IPS-NIHi7 (cell line): ENCODE measurements around the gene NUS1.
"Not testable (repeated sequence)": the region's sequence is repeated elsewhere in the genome, so short reads cannot be mapped to it uniquely, and the experiment has no call there.

Experiments used
- DNase-seq: peaks from one replicate; pipeline ENCODE4 v3.0.0; 2012; ENCODE audit warnings: mixed read lengths; ENCODE audit errors: extremely low spot score

Gene NUS1

DNA sequence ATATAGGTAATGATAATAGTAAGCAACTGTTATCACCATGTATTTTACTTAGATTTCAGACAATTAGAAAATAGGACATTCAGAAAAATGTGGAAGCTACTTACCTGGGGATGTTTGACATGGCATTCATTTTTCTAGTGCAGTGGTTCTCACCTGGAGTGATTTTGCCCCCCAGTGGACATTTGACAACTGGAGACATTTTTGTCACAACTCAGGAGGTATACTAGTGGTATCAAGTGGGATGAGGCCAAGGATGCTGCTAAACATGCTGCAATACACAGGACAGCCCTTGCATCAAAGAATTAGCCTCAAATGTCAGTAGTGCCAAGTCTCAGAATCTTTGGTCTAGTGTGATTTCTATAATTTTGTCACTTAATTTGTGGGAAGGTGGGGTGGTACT, 36.1 kb downstream of the NUS1 start:
- no peak for DNase-seq

DNA sequence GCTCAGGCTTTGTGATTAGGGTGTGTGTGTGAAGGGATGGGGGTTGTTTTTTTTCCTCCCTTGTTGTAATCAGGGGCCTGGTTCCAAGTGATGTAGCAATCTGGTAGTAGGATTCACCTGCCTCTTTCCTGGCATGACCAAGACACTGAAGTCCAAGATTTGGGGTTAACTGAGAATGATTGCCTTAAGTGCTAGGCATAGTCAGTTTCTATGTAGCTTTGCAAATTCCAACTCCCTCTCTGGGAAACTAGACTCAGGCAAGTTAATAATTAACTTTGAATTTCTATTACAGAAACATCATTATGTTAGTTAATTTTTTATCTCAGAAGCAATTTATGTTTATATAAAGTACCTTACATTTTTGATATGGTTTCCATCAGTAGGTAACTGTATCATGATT, 43.6 kb downstream of the NUS1 start:
- DNase-seq = no peak

DNA sequence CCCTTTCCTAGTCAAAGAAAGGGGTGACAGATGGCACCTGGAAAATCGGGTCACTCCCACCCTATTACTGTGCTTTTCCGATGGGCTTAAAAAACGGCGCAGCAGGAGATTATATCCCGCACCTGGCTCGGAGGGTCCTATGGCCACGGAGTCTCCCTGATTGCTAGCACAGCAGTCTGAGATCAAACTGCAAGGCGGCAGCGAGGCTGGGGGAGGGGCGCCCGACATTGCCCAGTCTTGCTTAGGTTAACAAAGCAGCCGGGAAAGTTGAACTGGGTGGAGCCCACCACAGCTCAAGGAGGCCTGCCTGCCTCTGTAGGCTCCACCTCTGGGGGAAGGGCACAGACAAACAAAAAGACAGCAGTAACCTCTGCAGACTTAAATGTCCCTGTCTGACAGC, 46.3 kb downstream of the NUS1 start:
- DNase-seq = not testable (repeated sequence)

DNA sequence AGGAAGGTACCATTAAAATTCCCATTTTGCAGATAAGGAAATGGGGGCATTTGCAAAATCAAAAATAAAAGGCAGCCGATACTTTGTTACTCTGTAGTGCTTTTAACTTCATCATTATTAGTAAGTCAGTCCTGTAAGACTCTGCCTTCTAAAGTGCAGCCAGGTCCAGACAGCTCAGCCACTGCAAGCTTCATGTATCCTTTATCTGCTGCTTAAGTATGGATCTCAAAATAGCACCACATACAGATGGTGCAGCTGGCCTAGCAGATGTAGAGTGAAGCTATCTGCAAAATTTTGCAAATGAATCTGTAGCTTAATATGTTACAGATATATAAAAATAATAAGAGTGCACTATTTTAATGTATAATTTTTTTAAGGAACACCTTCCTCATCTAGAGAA, 53.4 kb downstream of the NUS1 start:
- DNase-seq = no peak

DNA sequence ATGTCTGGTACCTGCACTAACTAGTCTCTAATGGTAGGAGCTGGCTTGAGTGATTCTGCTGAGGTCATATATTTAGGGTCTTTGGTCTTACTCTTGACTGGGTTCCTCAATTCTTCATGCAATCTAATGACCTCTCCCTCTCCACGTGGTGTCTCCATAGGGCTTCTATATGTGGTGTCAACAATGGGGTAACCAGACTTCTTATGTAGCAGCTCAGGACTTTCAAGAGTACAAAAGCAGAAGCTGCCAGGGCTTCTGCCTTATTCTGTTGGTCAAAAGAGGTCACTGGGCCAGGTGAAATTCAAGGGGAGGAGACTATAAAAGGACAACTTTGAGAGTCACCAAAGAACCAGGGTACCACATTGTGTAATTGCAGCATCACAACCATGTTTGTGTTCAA, 54.3 kb downstream of the NUS1 start:
- no peak for DNase-seq

DNA sequence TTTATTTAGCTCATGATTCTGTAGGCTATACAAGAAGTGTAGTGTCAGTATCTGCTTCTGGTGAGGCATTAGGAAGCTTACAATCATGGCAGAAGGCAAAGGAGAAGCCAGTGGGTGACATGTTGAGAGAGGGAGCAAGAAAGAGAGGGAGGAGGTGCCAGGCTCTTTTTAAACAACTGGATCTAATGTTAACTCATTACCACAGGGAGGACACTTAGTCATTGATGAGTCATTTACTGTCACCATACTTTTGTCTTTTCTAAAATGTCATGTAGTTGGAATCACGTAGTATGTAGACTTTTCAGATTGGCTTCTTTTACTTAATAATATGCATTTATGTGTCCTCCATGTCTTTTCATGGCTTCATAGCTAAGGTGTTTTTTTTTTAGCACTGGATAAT, 58.1 kb downstream of the NUS1 start:
- DNase-seq = no peak

DNA sequence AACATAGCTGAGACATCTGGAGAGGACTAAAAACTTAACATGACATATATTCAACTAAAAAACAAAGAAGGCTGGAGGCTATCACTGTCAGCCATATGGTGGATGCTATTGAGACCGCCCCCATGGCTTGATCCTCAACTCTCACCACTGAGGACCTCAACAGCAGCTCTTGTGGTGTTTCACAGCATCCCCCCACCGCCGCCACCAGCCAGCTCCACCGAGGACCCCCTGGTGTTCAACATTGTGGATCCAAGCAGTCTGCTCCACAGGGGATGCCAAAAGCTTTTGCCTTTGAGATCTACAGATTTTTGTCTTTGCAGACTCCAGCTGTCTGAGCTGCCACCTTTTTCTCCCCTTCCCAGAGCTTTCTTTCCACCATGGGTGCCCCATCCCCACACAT, 64.6 kb downstream of the NUS1 start:
- DNase-seq = peak; percentile 49

DNA sequence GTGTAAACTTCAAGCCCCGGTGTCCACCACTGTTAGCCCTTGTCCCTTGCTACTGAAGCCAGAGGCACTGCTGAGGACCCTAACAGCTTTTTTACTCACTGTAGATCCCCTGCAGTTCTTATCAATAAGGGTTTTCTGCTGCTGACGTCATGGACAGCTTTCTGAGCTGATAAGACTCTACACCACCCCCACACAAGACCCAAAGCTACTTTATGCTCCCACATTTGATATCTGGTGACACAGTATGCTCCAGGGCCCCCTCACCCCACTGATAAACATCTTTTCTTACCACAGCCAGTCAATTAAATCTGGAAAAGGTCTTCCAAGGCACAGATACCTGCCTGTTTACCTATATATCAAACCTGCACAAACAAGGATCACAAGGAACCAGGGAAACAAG, 65.3 kb downstream of the NUS1 start:
- DNase-seq = no peak

DNA sequence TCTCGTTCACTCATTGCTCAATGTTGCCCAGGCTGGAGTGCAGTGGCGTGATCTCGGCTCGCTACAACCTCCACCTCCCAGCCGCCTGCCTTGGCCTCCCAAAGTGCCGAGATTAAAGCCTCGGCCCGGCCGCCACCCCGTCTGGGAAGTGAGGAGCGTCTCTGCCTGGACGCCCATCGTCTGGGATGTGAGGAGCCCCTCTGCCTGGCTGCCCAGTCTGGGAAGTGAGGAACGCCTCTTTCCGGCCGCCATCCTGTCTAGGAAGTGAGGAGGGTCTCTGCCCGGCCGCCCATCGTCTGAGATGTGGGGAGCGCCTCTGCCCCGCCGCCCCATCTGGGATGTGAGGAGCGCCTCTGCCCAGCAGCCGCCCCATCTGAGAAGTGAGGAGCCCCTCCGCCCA, 75.4 kb downstream of the NUS1 start:
- DNase-seq = not testable (repeated sequence)
